ENCODE measurements around the gene ATF6B. TPM values are rescaled to one million over a fixed set of nuclear protein-coding genes. Genes with fewer than 3 reads are reported as not detected.
"Not testable (repeated sequence)": the region's sequence is repeated elsewhere in the genome, so short reads cannot be mapped to it uniquely, and the experiment has no call there.

Gene ATF6B
- total and polyA plus RNA-seq, 2 experiments from 2014 or later: 24.9 to 26.1 TPM

- TF ChIP-seq ZNF462 (CRISPR knock-in tag; IDR thresholded peaks at IDR 0.05) (no peak), CREB1 (CRISPR knock-in tag; IDR thresholded peaks at IDR 0.05; ENCODE audit: low read depth) (no peak), NANOG (IDR thresholded peaks at IDR 0.05; ENCODE audit: borderline replicate concordance) (no peak)
Observed at GRCh38 chr6:32102255-32102654, 25.8 kb downstream of the ATF6B start (continued).

- peaks cover 21% of the 10 kb centered on the region for H3K27me3 Mint-ChIP-seq (ENCODE audit: insufficient read depth, low read depth, poor library complexity)
- H3K36me3 ChIP-seq (ENCODE audit: insufficient read depth); ATAC-seq; H3K4me1 ChIP-seq (ENCODE audit: insufficient read depth); H3K27ac Mint-ChIP-seq; H3K27ac ChIP-seq (ENCODE audit: low read depth); H4K20me1 ChIP-seq (replicated peaks; ENCODE audit: insufficient read depth); H3K9me2 ChIP-seq (ENCODE audit: insufficient read depth); DNase-seq (ENCODE audit: low spot score); H3K4me3 ChIP-seq; H3K9me3 Mint-ChIP-seq; H3K4me3 Mint-ChIP-seq; H3F3A ChIP-seq (replicated peaks; ENCODE audit: low read depth); H3K4me2 ChIP-seq; H3K4me1 Mint-ChIP-seq; H3K36me3 Mint-ChIP-seq (ENCODE audit: low read depth); H2AFZ ChIP-seq; H3K79me2 ChIP-seq (replicated peaks; ENCODE audit: insufficient read depth): not testable (repeated sequence)
- H3K27me3 ChIP-seq (ENCODE audit: insufficient read depth): peaks cover 30% of the 10 kb centered on the region
Observed at GRCh38 chr6:32100251-32100650, 27.8 kb downstream of the ATF6B start.

GRCh38 chr6:32097364-32097763 lies 30.7 kb downstream of the ATF6B start:
- Histone ChIP-seq H3K4me3 (no peak overlapping the region), H3K9me2 (ENCODE audit: insufficient read depth) (no peaks in the 10 kb centered on the region), H2AFZ (no peak overlapping the region), H3K4me1 (ENCODE audit: insufficient read depth) (no peaks in the 10 kb centered on the region), H4K20me1 (replicated peaks; ENCODE audit: insufficient read depth) (no peaks in the 10 kb centered on the region), H3K27me3 (ENCODE audit: insufficient read depth) (peaks cover 35% of the 10 kb centered on the region), H3K79me2 (replicated peaks; ENCODE audit: insufficient read depth) (no peaks in the 10 kb centered on the region), H3F3A (replicated peaks; ENCODE audit: low read depth) (no peaks in the 10 kb centered on the region), H3K4me2 (no peak overlapping the region), H3K27ac (ENCODE audit: low read depth) (no peak overlapping the region), H3K36me3 (ENCODE audit: insufficient read depth) (no peaks in the 10 kb centered on the region)
- no peaks in the 10 kb centered on the region; the same call in 2 of the 3 replicates for H3K4me1 Mint-ChIP-seq
- peaks cover 22% of the 10 kb centered on the region for H3K27me3 Mint-ChIP-seq (ENCODE audit: insufficient read depth, low read depth, poor library complexity)
- ATAC-seq: no peak
- H3K4me3 Mint-ChIP-seq: no peak overlapping the region
- no peaks in the 10 kb centered on the region for H3K9me3 Mint-ChIP-seq
- H3K27ac Mint-ChIP-seq: no peak overlapping the region
- no peak for DNase-seq (ENCODE audit: low spot score)
- no peaks in the 10 kb centered on the region for H3K36me3 Mint-ChIP-seq (ENCODE audit: low read depth)
- TF ChIP-seq ZNF114 (CRISPR knock-in tag; IDR thresholded peaks at IDR 0.05) (no peak), EZH2phosphoT487 (IDR thresholded peaks at IDR 0.05; ENCODE audit: unreplicated experiment) (no peak), ETS1 (IDR thresholded peaks at IDR 0.05) (no peak), CREB1 (CRISPR knock-in tag; IDR thresholded peaks at IDR 0.05; ENCODE audit: low read depth) (no peak)

All from GM23338 (cell line).